B cell (primary cell): Measurements from ENCODE around the gene PHRF1.

Experiments used
- EZH2 ChIP-seq: IDR thresholded peaks from 2 replicates; pipeline ENCODE4 v1.6.1; 2012; ENCODE audit warnings: borderline replicate concordance, low read depth, mild to moderate bottlenecking, moderate library complexity, low read length; ENCODE audit not compliant: insufficient read depth, poor library complexity, severe bottlenecking
- TF ChIP-seq, protein P1 (sequence below): fragments of 200-600 bp; IDR thresholded peaks from one replicate; pipeline ENCODE4 v1.8.0; 2022; ENCODE audit warnings: antibody characterized with exemption, mild to moderate bottlenecking

DNA sequence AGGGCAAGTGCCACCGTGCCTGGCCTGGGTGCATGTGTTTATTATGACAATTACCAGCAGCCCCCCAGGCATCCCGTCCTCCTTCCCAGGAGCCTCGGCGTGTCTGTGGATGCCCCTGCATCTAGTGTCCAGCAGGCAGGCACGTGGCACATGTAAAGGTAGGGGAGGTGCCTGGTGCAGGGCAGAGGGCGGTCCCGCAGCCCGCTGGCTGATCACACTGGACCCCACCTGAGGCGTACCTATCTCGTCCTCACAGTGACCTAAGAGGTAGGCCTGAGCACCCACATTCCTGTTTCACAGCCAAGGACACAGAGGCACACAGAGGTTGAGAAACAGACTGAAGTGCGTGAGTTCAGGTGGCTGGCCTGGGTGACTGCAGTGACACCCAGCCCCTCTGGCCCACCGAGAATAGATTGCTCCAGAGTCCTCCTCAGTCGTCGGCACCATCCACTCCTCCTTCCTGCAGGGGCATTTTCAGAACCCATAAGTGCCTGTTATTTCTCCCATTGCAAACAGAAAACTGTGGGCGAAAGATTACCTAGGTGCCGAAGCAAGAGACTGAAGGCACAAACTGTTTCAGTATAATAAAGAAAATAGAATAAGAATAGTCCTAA, 3.0 kb upstream of the PHRF1 start:
- TF ChIP-seq, protein P1, sequence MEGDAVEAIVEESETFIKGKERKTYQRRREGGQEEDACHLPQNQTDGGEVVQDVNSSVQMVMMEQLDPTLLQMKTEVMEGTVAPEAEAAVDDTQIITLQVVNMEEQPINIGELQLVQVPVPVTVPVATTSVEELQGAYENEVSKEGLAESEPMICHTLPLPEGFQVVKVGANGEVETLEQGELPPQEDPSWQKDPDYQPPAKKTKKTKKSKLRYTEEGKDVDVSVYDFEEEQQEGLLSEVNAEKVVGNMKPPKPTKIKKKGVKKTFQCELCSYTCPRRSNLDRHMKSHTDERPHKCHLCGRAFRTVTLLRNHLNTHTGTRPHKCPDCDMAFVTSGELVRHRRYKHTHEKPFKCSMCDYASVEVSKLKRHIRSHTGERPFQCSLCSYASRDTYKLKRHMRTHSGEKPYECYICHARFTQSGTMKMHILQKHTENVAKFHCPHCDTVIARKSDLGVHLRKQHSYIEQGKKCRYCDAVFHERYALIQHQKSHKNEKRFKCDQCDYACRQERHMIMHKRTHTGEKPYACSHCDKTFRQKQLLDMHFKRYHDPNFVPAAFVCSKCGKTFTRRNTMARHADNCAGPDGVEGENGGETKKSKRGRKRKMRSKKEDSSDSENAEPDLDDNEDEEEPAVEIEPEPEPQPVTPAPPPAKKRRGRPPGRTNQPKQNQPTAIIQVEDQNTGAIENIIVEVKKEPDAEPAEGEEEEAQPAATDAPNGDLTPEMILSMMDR: no peak
- TF ChIP-seq EZH2: no peak
